ENCODE measurements around the gene FOCAD.

The FOCAD gene

DNA sequence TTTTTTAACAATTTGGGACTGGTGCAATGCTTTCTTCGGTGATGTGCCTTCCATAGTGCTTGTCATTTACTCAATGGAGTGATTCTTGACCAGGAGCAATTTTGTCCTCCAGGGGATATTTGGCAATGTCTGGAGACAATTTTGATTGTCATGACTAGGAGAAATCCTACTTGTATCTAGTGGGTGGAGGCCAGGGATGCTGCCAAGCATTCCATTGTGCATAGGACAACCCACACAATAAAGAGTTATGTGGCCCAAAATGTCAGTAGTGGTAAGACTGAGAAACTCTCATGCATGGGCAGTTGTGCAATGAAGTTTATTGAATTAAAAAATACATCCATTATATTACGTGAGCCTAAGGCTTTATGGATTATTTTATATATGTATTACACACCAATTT, 70.5 kb downstream of the FOCAD start:
- POLR2A ChIA-PET: no interaction called here
- CTCF ChIA-PET: no interaction called here
- H3K4me1 ChIP-seq (ENCODE audit: control insufficient read depth, insufficient read depth, low read length): no peaks in the 10 kb centered on the region; the same call in 1 of the 2 replicates
- H3K27ac ChIP-seq (ENCODE audit: extremely low read depth, low read depth, low read length): no peak overlapping the region
- no peak overlapping the region for H3K4me3 ChIP-seq (ENCODE audit: low read depth, low read length)
- no peak for TF ChIP-seq ZNF560 (tag by site-specific recombination; IDR thresholded peaks at IDR 0.05; ENCODE audit: borderline replicate concordance)
- no peak for TF ChIP-seq ZNF138 (tag by site-specific recombination; IDR thresholded peaks at IDR 0.05; ENCODE audit: borderline replicate concordance)
- TF ChIP-seq ZNF239 (tag by site-specific recombination; IDR thresholded peaks at IDR 0.05): no peak
- no peak for TF ChIP-seq KLF8 (tag by site-specific recombination; IDR thresholded peaks at IDR 0.05)
- no peak for TF ChIP-seq ZNF561 (tag by site-specific recombination; IDR thresholded peaks at IDR 0.05; ENCODE audit: borderline replicate concordance)
- H3K9me3 ChIP-seq (ENCODE audit: control insufficient read depth, insufficient read depth, low read depth, low read length): no peaks in the 10 kb centered on the region
- peaks cover 0 to 6% of the 10 kb centered on the region in 2 experiments; a peak in 1 of 3 replicates for H3K36me3 ChIP-seq (ENCODE audit: control insufficient read depth in 2 of 2, insufficient read depth in 1 of 2, low read length in 2 of 2)

DNA sequence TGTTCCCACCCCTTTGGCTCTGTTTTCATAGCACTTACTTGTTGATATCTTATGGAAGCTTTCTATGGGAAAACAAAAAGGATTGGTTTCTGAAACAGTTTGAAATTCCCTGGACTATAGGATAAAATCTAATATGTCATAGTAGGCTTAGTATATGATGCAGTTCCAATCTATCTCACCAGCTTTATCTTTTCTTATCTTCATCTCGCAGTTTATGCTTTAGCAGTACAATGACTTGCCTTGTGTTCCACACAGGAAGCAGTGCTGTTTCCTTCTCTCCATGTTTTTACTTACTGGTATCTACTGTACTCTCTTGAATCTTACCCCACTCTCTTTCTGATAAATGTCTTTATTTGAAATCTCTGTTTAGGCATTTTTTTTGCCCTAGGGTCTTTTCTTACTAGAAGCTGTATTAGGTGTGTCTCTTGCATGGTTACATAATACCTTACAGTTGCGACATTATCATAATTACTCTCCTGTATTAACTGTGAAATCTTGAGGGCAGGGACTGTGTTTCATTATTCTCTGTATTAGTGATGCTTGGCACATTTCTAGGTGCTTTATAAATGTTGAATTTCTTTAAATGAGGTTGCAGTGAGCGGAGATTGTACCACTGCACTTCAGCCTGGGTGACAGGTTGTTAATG, 76.3 kb downstream of the FOCAD start:
- Histone ChIP-seq H3K36me3 (ENCODE audit: control insufficient read depth in 2 of 2, insufficient read depth in 1 of 2, low read length in 2 of 2) (peaks cover 0 to 17% of the 10 kb centered on the region in 2 experiments; a peak in 1 of 3 replicates), H3K27ac (ENCODE audit: extremely low read depth, low read depth, low read length) (no peak overlapping the region), H3K4me1 (ENCODE audit: control insufficient read depth, insufficient read depth, low read length) (no peaks in the 10 kb centered on the region), H3K4me3 (ENCODE audit: low read depth, low read length) (no peak overlapping the region), H3K9me3 (ENCODE audit: control insufficient read depth, insufficient read depth, low read depth, low read length) (no peaks in the 10 kb centered on the region)
- ChIA-PET CTCF (interaction anchor here (0.6 to 0.7 kb wide), 3 partner anchors 111 to 629 kb away, joined by 3 read pairs; no protein-coding TSS in a partner anchor), POLR2A (interaction anchor here (0.7 kb wide), 1 partner anchor 32 kb away, joined by 4 read pairs; no protein-coding TSS in a partner anchor)
- TF ChIP-seq ZNF768 (tag by site-specific recombination; IDR thresholded peaks at IDR 0.05) (no peak), ZNF555 (tag by site-specific recombination; conservative IDR thresholded peaks at IDR 0.05) (no peak), REPIN1 (tag by site-specific recombination; IDR thresholded peaks at IDR 0.05; ENCODE audit: low read depth) (no peak), KLF1 (tag by site-specific recombination; IDR thresholded peaks at IDR 0.05) (no peak), ZNF366 (tag by site-specific recombination; conservative IDR thresholded peaks at IDR 0.05) (no peak), TRIM28 (IDR thresholded peaks at IDR 0.05; ENCODE audit: borderline replicate concordance, low read length) (peak; percentile 33; the same call in 1 of the 2 replicates), ZNF837 (tag by site-specific recombination; IDR thresholded peaks at IDR 0.05) (no peak), SCRT2 (tag by site-specific recombination; IDR thresholded peaks at IDR 0.05) (peak; percentile 23; the same call in 1 of the 2 replicates)
- TF ChIP-seq, protein P1, sequence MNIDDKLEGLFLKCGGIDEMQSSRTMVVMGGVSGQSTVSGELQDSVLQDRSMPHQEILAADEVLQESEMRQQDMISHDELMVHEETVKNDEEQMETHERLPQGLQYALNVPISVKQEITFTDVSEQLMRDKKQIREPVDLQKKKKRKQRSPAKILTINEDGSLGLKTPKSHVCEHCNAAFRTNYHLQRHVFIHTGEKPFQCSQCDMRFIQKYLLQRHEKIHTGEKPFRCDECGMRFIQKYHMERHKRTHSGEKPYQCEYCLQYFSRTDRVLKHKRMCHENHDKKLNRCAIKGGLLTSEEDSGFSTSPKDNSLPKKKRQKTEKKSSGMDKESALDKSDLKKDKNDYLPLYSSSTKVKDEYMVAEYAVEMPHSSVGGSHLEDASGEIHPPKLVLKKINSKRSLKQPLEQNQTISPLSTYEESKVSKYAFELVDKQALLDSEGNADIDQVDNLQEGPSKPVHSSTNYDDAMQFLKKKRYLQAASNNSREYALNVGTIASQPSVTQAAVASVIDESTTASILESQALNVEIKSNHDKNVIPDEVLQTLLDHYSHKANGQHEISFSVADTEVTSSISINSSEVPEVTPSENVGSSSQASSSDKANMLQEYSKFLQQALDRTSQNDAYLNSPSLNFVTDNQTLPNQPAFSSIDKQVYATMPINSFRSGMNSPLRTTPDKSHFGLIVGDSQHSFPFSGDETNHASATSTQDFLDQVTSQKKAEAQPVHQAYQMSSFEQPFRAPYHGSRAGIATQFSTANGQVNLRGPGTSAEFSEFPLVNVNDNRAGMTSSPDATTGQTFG (tag by site-specific recombination; IDR thresholded peaks at IDR 0.05; ENCODE audit: borderline replicate concordance): no peak
- TF ChIP-seq, protein P2, sequence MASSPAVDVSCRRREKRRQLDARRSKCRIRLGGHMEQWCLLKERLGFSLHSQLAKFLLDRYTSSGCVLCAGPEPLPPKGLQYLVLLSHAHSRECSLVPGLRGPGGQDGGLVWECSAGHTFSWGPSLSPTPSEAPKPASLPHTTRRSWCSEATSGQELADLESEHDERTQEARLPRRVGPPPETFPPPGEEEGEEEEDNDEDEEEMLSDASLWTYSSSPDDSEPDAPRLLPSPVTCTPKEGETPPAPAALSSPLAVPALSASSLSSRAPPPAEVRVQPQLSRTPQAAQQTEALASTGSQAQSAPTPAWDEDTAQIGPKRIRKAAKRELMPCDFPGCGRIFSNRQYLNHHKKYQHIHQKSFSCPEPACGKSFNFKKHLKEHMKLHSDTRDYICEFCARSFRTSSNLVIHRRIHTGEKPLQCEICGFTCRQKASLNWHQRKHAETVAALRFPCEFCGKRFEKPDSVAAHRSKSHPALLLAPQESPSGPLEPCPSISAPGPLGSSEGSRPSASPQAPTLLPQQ (tag by site-specific recombination; IDR thresholded peaks at IDR 0.05): no peak

DNA sequence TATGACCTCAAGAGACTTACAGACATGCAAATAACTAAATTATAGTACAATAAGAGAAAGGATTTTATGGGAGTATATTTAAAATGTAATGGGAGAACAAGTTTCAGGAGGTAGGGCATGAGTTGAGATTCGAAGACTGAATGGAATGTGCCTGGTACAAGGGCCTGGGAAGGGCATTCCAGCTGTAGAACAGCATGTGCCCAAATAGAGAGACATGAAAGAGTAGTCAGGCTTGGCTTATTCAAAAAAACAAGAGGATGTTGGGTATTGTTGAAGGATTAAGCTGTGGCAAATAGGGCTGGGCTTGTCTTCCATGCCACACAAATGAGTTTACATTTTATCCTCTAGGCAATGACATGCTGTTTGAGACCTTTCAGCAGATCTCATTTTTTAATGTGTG, 86.9 kb downstream of the FOCAD start:
- Histone ChIP-seq H3K4me3 (ENCODE audit: low read depth, low read length) (no peak overlapping the region), H3K4me1 (ENCODE audit: control insufficient read depth, insufficient read depth, low read length) (no peaks in the 10 kb centered on the region), H3K36me3 (ENCODE audit: control insufficient read depth in 2 of 2, insufficient read depth in 1 of 2, low read length in 2 of 2) (peaks cover 6 to 31% of the 10 kb centered on the region in 2 experiments; a peak in 2 of 3 replicates), H3K27ac (ENCODE audit: extremely low read depth, low read depth, low read length) (no peak overlapping the region), H3K9me3 (ENCODE audit: control insufficient read depth, insufficient read depth, low read depth, low read length) (no peaks in the 10 kb centered on the region)
- CTCF ChIA-PET: no interaction called here
- POLR2A ChIA-PET: no interaction called here
- TF ChIP-seq ZNF510 (tag by site-specific recombination; IDR thresholded peaks at IDR 0.05; ENCODE audit: insufficient replicate concordance): no peak
- TF ChIP-seq BCL11A (tag by site-specific recombination; IDR thresholded peaks at IDR 0.05; ENCODE audit: low read depth): no peak
- TF ChIP-seq, protein P3, sequence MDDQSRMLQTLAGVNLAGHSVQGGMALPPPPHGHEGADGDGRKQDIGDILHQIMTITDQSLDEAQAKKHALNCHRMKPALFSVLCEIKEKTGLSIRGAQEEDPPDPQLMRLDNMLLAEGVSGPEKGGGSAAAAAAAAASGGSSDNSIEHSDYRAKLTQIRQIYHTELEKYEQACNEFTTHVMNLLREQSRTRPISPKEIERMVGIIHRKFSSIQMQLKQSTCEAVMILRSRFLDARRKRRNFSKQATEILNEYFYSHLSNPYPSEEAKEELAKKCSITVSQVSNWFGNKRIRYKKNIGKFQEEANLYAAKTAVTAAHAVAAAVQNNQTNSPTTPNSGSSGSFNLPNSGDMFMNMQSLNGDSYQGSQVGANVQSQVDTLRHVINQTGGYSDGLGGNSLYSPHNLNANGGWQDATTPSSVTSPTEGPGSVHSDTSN (CRISPR knock-in tag; IDR thresholded peaks at IDR 0.05): no peak
- no peak for TF ChIP-seq ZNF16 (tag by site-specific recombination; IDR thresholded peaks at IDR 0.05; ENCODE audit: low read depth)
- no peak for TF ChIP-seq ZSCAN23 (tag by site-specific recombination; IDR thresholded peaks at IDR 0.05)
- no peak for TF ChIP-seq ZNF302 (tag by site-specific recombination; IDR thresholded peaks at IDR 0.05; ENCODE audit: low read depth)
- TF ChIP-seq SP2 (tag by site-specific recombination; IDR thresholded peaks at IDR 0.05): no peak
- TF ChIP-seq HOXD13 (CRISPR knock-in tag; IDR thresholded peaks at IDR 0.05; ENCODE audit: borderline replicate concordance): no peak
- no peak for TF ChIP-seq ZNF626 (tag by site-specific recombination; IDR thresholded peaks at IDR 0.05)
- TF ChIP-seq ZNF521 (tag by site-specific recombination; IDR thresholded peaks at IDR 0.05): no peak
- no peak for TF ChIP-seq ZNF214 (tag by site-specific recombination; IDR thresholded peaks at IDR 0.05; ENCODE audit: borderline replicate concordance)
- TF ChIP-seq ZFP69B (tag by site-specific recombination; IDR thresholded peaks at IDR 0.05): no peak
- TF ChIP-seq KLF10 (tag by site-specific recombination; IDR thresholded peaks at IDR 0.05): no peak
- no peak for TF ChIP-seq ZNF473 (tag by site-specific recombination; IDR thresholded peaks at IDR 0.05)

All from HEK293 (cell line).